Stimulated activated naive CD8-positive, alpha-beta T cell treated with anti-CD3 and anti-CD28 coated beads, Interleukin-15, Interleukin-2, amounts not matched to agents 100 U/mL and 50 U/mL, for 24 hours (primary cell): ENCODE data around the gene MSRB2.
"Not testable (repeated sequence)": the region's sequence is repeated elsewhere in the genome, so short reads cannot be mapped to it uniquely, and the experiment has no call there.

ENCODE experiments used
- ATAC-seq: fragments of 150-1000 bp; cut with Tn5 transposase; one replicate; pipeline ENCODE4 v1.10.0; 2021
- DNase-seq: peaks from one replicate; pipeline ENCODE4 v3.0.0; 2021

The MSRB2 gene

DNA sequence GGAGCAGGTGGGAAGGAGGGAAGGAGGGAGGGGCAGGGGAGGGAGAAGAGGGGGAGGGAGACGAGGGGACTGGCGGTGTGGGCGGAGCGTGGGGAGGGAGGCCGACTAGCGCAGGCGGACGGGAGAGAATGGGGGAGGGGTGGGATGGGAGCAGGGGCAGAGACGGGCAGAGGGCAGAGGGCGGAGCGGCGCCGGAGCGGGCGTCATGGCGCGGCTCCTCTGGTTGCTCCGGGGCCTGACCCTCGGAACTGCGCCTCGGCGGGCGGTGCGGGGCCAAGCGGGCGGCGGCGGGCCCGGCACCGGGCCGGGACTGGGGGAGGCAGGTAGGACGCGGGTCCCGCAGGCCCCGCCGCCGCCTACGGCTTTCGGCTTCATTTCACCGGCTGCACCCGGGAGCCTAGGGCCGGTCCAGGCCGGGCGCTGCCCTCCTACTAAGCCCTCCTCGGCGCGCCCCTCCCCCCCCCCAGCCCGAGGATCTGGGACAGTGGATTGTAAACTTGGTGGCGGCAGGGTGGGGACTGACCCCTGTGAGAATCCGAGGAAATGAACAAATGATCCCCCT lies at the start of gene MSRB2:
TSS of gene MSRB2 (plus strand) at position 176 of the 562 bp plus-strand sequence. CDS start at position 206, 30 bp downstream.
- DNase-seq: peak; percentile 76

GRCh38 chr10:23046027-23046426 lies 49.4 kb upstream of the MSRB2 start:
- ATAC-seq (no peak), DNase-seq (no peak)

More for the DNA sequence above, at the start of gene MSRB2:
- ATAC-seq: peak; percentile 83

GRCh38 chr10:23047201-23048050 lies 48.0 kb upstream of the MSRB2 start:
- DNase-seq (no peak), ATAC-seq (no peak)

- no peak for DNase-seq
- no peak for ATAC-seq
Measured at GRCh38 chr10:23048191-23048590, 47.2 kb upstream of the MSRB2 start.

GRCh38 chr10:23051278-23051677 lies 44.1 kb upstream of the MSRB2 start:
- no peak for DNase-seq
- ATAC-seq: no peak

GRCh38 chr10:23051855-23052331 lies 43.5 kb upstream of the MSRB2 start:
- ATAC-seq: no peak
- no peak for DNase-seq

- no peak for ATAC-seq
Measured at GRCh38 chr10:23053036-23053435, 42.3 kb upstream of the MSRB2 start.

DNA sequence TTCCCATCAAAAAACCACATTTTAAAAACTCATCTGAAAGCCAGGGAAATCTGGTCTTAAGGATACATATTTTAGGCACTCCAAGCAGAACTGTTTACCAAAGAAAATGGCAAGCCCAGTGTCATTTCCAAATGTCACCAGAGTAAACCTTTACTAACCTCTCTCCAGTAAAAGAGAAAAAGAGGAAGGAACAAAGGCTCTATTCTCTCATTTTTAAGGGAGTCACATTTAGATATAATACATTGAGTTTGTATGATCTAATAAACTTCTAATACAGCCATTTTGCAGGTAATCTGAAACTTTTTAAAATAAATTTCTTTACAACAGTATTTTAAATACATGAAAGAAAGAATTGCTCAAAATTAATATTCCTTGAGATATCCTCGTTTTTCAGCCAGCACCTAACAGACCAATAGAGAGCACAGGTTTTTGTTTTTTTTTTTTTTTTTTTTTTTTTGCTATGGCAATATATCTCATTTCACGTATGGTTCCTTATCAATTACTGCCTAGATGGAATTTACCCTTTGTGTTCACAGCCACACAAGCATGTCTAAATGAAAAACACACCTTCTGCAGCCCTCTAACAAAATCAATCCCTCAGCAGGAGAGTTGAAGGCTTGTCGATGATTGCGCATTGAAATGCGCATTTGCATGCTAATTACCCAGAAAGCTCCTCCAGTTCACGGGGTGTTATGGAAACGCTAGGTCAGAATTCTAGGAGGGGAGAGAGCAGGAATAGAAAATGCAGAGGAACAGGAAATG lies 39.8 kb upstream of the MSRB2 start:
- ATAC-seq (no peak), DNase-seq (no peak)

More at GRCh38 chr10:23053036-23053435, 42.3 kb upstream of the MSRB2 start:
- DNase-seq: no peak

DNA sequence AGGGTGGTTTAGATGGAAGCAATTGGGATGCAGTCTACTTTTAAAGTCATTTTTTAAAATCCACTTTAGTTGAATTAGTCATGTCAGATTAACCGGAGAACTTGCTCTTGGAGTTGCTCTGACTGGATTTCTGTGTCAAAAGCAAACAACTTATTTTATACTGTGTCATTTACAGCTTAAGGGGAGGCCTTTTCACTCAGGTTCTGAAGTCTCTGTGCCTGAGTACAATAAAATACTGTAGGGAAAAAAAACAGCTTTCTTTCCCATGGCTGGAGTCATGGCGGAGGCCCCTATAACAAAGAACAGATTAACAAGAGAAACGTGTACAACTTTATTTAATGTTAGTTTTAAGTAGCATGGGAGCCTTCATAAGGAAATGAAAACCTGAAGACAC lies 39.2 kb upstream of the MSRB2 start:
- no peak for ATAC-seq
- DNase-seq: no peak

DNA sequence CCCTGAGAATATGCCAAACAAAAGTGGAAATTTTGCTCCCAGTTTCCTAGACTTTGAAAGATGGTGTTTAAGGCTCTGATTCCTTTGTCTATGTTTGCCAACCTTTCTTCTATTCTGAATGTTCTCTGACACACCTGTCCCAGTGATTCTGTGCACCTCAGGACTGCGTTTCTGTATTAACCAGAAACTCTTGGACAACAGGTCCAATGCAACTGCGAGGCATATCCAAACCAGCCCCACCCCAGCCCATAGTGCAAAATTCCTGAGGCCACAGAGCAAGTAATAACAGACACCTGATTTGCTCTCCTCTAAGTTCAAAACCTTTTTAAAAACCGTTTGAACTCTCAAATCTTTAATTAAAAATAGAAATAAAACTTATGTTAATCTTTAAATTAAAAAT lies 37.0 kb upstream of the MSRB2 start:
- ATAC-seq: no peak
- no peak for DNase-seq

DNA sequence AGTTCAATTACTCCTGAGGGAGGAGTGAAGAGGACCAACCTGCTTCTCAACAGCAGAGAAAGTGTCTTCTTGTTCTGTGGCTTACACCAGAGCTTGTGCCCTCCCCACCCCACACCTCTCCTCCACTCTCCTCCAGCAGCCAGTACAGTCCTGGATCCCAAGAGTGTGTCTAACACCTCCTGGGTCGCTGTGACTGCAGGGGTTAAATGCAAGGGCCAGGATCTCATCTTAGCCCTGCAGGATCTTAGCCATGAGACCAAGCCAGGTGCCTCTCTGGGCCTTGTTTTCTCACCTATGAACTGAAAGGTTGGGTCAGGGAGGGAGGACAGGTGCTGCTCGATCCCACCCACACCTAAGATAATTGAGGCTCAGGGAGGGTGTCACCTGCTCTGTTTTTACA lies 34.5 kb upstream of the MSRB2 start:
- DNase-seq (no peak), ATAC-seq (no peak)

- no peak for ATAC-seq
- DNase-seq: no peak
Measured at GRCh38 chr10:23063045-23063972, 32.1 kb upstream of the MSRB2 start.

DNA sequence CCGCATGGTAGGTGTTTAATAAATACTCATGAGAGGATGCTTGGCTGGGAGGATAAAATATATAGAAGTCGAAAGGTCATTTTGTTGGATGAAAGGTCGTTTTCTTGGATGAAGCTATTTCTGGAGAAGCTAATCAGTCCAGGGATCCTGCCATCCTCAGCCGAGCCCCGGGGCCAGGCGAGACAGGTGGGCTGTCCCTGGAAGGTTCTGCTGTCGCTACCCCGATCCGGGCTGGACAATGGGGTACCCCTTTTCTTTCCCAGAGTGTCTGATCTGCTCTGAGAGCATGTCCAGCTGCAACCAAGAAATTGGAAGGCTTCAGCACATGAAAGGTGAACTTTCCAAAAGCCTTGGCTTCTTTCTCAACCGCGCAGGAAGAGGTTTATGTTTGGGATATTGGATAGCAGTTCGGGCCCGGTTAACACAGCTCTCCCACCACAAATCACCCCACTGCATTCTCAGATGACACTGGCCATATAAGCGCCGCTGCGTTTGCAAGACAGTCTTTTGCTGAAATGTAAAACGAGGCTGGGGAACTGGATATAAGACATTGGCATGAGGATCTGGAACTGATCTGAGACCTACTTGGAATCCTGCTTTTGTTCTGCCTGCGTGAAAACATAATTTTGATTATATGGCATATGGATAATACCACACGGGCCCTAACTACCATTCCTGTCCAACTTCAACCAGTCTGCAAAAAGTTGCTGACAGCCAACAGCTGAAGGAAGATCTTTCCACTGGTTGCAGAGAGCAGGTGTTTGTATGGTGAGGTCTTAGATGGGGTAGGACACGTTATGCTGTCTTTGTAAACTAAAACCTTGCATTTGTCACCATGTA lies 31.2 kb upstream of the MSRB2 start:
- ATAC-seq (no peak), DNase-seq (no peak)

GRCh38 chr10:23064813-23065114 lies 30.6 kb upstream of the MSRB2 start:
- not testable (repeated sequence) for DNase-seq, ATAC-seq

DNA sequence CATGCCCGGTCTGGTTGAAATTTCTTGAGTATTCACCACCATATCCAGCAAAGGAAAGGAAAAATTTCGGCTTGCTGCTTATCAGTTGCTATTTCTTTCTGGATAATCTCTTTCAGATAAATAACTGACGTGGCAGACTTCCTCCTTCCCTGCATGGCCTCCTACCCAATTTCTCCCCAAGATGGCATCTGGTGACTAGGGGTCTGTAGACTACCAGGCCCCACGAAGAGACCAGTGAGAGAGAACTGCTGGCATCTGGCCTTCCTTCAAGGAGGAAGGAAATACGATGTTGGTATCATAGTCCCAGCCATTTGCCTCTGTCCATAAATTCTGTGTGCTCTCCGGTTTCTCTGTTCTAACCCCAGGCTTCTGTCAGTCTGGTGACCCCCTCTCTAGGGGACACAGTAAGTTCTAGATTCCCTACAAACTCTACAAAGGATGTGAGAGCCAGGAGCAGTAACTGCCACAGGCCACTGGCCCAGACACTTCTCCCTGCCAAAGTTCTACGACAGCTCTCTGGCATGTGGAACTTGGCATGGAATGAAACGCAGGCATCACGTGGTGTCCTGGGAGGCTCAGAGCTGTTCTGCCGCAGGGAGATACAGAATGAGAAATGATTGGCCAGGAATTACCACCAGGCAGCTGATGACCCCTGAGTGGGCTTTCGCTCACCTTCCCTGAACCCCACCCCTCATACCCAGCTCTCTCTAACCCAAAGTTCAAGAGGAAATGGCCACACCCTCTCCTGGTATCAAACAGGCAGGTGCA lies 30.0 kb upstream of the MSRB2 start:
- no peak for ATAC-seq
- no peak for DNase-seq

GRCh38 chr10:23067337-23067736 lies 28.0 kb upstream of the MSRB2 start:
- no peak for DNase-seq
- ATAC-seq: no peak

GRCh38 chr10:23067939-23068775 lies 27.2 kb upstream of the MSRB2 start:
- ATAC-seq (peak; percentile 54), DNase-seq (peak; percentile 69)

DNA sequence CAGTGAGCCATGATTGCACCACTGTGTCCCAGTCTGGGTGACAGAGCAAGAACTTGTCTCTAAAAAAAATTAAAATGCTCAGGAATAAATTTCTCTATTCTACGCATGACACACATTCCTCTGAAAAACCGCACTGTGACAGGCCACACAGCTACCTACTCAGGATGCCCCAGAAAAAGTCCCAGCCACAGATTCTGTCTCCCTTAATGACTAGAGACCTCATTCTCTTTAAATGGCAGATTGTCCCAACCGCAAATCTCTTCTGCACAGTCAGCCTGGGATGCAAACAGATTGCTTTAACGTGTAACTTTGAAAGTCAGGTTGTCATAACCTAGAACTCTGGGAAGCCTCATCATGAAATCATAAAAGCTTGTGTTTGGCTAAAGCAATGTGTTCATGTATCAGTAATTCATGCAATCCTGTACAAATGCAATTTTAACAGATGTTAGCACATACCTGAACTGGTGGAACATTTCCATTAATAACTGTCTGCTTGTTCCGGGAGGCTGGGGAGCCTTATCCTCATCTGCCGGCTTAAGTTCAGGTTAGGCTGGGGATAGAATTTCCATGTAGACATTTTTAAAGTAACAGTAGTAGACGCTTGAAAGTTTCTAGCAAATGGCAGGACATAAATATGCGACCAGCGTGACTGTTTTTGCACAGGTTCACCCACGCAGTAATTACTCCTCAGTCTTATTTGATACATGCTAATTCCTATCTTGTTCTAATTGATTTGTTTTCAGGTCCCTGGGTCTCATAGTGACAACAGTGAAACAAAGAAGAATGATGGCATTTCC lies 26.2 kb upstream of the MSRB2 start:
- ATAC-seq (peak; percentile 61), DNase-seq (no peak)
